ENCODE data around the gene FAM89A. TPM values are rescaled to one million over a fixed set of nuclear protein-coding genes. Genes with fewer than 3 reads are reported as not detected.

FAM89A gene
- total and polyA plus RNA-seq, 9 of the 15 experiments (the other 6 are each of a cell fraction or from before 2014, with no cell fraction given): 8.7 to 66.2 (median 43.3) TPM

GRCh38 chr1:231068762-231069161, 28.7 kb upstream of the FAM89A start (continued):
- TF ChIP-seq TCF15 (CRISPR knock-in tag; IDR thresholded peaks at IDR 0.05) (no peak), PKNOX1 (IDR thresholded peaks at IDR 0.05) (peak; percentile 70), TAF7 (tag; IDR thresholded peaks at IDR 0.05) (no peak), ZNF695 (CRISPR knock-in tag; IDR thresholded peaks at IDR 0.05) (no peak), PBX2 (CRISPR knock-in tag; IDR thresholded peaks at IDR 0.05; ENCODE audit: low read depth) (no peak), PBX2 (tag; conservative IDR thresholded peaks at IDR 0.05; ENCODE audit: low read depth) (peak; percentile 33; the same call in 1 of the 2 replicates)

All from K562 (cell line).